ENCODE measurements around the gene CFAP57. TPM values are rescaled to one million over a fixed set of nuclear protein-coding genes. Genes with fewer than 3 reads are reported as not detected.

Gene CFAP57
- total RNA-seq, 4 donors from 2014 or later = not detected

DNA sequence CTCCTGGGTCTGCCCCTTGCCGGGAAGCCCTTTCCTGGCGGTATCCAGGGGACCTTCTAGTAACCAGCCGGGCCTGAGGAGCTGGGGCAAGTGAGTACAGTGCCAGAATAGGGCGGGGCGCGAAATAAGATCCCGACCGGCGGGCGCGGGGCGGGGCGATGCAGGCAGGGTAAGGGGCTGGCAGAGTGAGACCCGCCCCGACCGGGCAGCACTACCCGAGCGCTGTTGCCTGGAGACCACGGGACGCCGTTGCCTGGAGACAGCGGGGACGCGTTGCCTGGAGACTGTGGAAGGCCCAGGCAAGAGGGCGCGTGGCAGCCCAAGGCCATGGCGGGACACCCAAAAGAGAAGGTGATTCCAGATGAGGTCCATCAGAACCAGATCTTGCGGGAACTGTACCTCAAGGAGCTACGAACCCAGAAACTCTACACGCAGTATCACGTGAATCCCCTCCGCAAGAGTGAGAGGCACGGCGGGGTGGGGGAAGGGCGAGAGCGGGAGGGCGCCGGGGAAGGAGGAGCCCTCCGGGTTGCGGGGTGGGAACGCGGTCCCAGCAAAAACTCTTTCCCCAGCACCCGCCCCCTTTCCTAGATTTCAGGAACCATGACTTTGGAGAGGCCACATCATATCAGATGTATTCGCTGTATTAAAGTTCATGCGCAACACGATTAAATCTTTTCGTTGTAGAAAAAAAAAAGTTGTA, 24.4 kb upstream of the CFAP57 start:
- TF ChIP-seq EP300 (IDR thresholded peaks at IDR 0.05; ENCODE audit: low read depth) = no peak
- no peak for TF ChIP-seq POLR2AphosphoS5 (IDR thresholded peaks at IDR 0.05)
- TF ChIP-seq, protein P1, sequence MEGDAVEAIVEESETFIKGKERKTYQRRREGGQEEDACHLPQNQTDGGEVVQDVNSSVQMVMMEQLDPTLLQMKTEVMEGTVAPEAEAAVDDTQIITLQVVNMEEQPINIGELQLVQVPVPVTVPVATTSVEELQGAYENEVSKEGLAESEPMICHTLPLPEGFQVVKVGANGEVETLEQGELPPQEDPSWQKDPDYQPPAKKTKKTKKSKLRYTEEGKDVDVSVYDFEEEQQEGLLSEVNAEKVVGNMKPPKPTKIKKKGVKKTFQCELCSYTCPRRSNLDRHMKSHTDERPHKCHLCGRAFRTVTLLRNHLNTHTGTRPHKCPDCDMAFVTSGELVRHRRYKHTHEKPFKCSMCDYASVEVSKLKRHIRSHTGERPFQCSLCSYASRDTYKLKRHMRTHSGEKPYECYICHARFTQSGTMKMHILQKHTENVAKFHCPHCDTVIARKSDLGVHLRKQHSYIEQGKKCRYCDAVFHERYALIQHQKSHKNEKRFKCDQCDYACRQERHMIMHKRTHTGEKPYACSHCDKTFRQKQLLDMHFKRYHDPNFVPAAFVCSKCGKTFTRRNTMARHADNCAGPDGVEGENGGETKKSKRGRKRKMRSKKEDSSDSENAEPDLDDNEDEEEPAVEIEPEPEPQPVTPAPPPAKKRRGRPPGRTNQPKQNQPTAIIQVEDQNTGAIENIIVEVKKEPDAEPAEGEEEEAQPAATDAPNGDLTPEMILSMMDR (IDR thresholded peaks at IDR 0.05) = no peak
- no peak for TF ChIP-seq POLR2A (IDR thresholded peaks at IDR 0.05)
- intact Hi-C loops (cut with DNase I; ENCODE audit: low total_unique reads) = no loop called here
- WGBS, 2 donors (ENCODE audit: low coverage in 1 of 2) = 17 to 19% methylated on average over 11 to 46 of the region's 47 CpGs
- DNase-seq = peak; percentile 49
- H3K4me1 ChIP-seq = peaks cover 0 to 7% (median 7%) of the 10 kb centered on the region in 4 donors
- in situ Hi-C loops (cut with MboI; ENCODE audit: low pct_ligation_motif_present in 1 of 4, low pct_unique_long_range_greater_than_20kb in 1 of 4, low sequenced_read_pairs in 3 of 4) = no loop called here
- H3K36me3 ChIP-seq = no peaks in the 10 kb centered on the region
- peak overlapping the region in 3 of 4 donors; percentile 8 to 44 (median 18) for H3K4me3 ChIP-seq
- no peak overlapping the region for H3K27ac ChIP-seq
- H3K9me3 ChIP-seq = no peaks in the 10 kb centered on the region
- H3K27me3 ChIP-seq = peaks cover 72% of the 10 kb centered on the region

DNA sequence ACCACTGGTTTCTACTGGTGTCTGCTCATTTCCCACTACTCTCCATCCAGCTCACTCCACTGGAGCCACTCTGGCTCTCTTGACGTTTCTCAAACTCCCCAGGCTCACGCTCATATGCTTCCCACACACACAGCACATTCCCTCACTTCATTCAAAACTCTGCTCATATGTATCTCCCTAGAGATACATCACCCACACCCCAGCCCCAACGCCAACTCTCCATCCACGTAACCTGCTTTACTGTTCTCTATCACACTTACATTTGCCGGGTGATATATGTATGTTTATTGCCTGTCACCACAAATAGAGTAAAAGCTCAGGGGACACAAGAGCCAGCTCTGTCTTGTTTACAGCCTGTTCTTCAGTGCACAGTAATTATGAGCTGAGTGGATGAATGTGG, 22.2 kb upstream of the CFAP57 start:
- in situ Hi-C loops (cut with MboI; ENCODE audit: low pct_ligation_motif_present in 1 of 4, low pct_unique_long_range_greater_than_20kb in 1 of 4, low sequenced_read_pairs in 3 of 4) = no loop called here

DNA sequence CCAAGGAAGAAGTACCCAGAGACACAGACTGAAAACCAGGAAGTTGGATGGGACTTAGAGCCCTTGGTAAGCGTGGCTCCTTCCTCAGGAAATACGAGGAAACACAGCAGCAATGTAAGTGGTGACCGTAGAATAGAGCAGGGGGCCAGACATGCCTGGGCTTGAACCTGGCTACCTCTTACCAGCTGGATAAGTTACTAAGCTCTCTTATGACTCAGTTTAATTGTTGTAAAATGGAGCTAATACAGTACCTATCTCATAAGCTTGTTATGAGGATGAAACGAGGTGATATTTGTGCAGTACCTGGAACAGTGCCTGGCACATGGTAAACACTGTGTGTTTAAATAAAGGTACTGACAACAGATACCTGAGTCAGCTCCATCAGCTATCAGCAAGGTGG, 19.3 kb upstream of the CFAP57 start:
- no peak for DNase-seq
- TF ChIP-seq POLR2A (IDR thresholded peaks at IDR 0.05) (no peak), POLR2AphosphoS5 (IDR thresholded peaks at IDR 0.05) (no peak), EP300 (IDR thresholded peaks at IDR 0.05; ENCODE audit: low read depth) (no peak)
- TF ChIP-seq, protein P1 (IDR thresholded peaks at IDR 0.05) = no peak
- no peak overlapping the region for H3K27ac ChIP-seq
- H3K9me3 ChIP-seq = no peaks in the 10 kb centered on the region
- in situ Hi-C loops (cut with MboI; ENCODE audit: low pct_ligation_motif_present in 1 of 4, low pct_unique_long_range_greater_than_20kb in 1 of 4, low sequenced_read_pairs in 3 of 4) = no loop called here
- H3K4me3 ChIP-seq = no peak overlapping the region
- intact Hi-C loops (cut with DNase I; ENCODE audit: low total_unique reads) = no loop called here
- H3K4me1 ChIP-seq = peaks cover 0 to 2% (median 1%) of the 10 kb centered on the region in 4 donors
- WGBS, 2 donors (ENCODE audit: low coverage in 1 of 2) = 40 to 43% methylated on average over 2 to 4 of the region's 4 CpGs
- peaks cover 34% of the 10 kb centered on the region for H3K27me3 ChIP-seq
- H3K36me3 ChIP-seq = no peaks in the 10 kb centered on the region

More for the DNA sequence above, 22.2 kb upstream of the CFAP57 start:
- DNase-seq = no peak
- Histone ChIP-seq H3K27me3 (peaks cover 63% of the 10 kb centered on the region), H3K9me3 (no peaks in the 10 kb centered on the region), H3K4me3 (no peak overlapping the region), H3K36me3 (no peaks in the 10 kb centered on the region), H3K27ac (no peak overlapping the region), H3K4me1 (peaks cover 0 to 7% (median 7%) of the 10 kb centered on the region in 4 donors)
- WGBS, 2 donors (ENCODE audit: low coverage in 1 of 2) = 53 to 79% methylated on average over 4 to 5 of the region's 5 CpGs
- intact Hi-C loops (cut with DNase I; ENCODE audit: low total_unique reads) = no loop called here
- TF ChIP-seq POLR2AphosphoS5 (IDR thresholded peaks at IDR 0.05) (no peak), POLR2A (IDR thresholded peaks at IDR 0.05) (no peak), EP300 (IDR thresholded peaks at IDR 0.05; ENCODE audit: low read depth) (no peak)
- TF ChIP-seq, protein P1 (IDR thresholded peaks at IDR 0.05) = no peak

DNA sequence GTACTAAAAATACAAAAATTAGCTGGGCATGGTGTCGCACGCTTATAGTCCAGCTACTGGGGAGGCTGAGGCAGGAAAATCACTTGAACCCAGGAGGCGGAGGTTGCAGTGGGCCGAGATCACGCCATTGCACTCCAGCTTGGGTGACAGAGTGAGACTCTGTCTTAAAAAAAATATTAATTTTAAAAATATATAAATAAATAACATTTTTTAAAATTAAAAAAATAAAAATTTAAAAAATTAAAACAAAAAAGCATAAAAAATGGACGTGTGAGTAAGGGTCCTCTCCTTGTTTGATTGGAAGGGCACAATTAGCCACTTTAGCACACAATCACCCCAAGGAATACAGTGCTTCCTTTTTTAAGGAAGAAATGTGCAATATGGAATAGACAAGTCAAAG, 18.7 kb upstream of the CFAP57 start:
- no peak overlapping the region for H3K27ac ChIP-seq
- in situ Hi-C loops (cut with MboI; ENCODE audit: low pct_ligation_motif_present in 1 of 4, low pct_unique_long_range_greater_than_20kb in 1 of 4, low sequenced_read_pairs in 3 of 4) = no loop called here
- H3K9me3 ChIP-seq = no peaks in the 10 kb centered on the region
- H3K27me3 ChIP-seq = peaks cover 28% of the 10 kb centered on the region
- no peaks in the 10 kb centered on the region for H3K4me1 ChIP-seq
- no peak overlapping the region for H3K4me3 ChIP-seq
- WGBS, 2 donors (ENCODE audit: low coverage in 1 of 2) = 92% methylated on average over 6 of the region's 6 CpGs
- DNase-seq = no peak
- intact Hi-C loops (cut with DNase I; ENCODE audit: low total_unique reads) = no loop called here
- no peak for TF ChIP-seq POLR2A (IDR thresholded peaks at IDR 0.05)
- TF ChIP-seq, protein P1 (IDR thresholded peaks at IDR 0.05) = no peak
- no peak for TF ChIP-seq EP300 (IDR thresholded peaks at IDR 0.05; ENCODE audit: low read depth)
- TF ChIP-seq POLR2AphosphoS5 (IDR thresholded peaks at IDR 0.05) = no peak
- H3K36me3 ChIP-seq = no peaks in the 10 kb centered on the region

Data from transverse colon (tissue), 4 donors.